HG03439 (cell line): ENCODE measurements around the gene ZBTB39.
"Not testable (repeated sequence)": the region's sequence is repeated elsewhere in the genome, so short reads cannot be mapped to it uniquely, and the experiment has no call there.

Experiments
- ATAC-seq: cut with Tn5 transposase; IDR thresholded peaks from one replicate; pipeline ENCODE4 v1.9.1; 2021; ENCODE audit warnings: mild to moderate bottlenecking, moderate library complexity; ENCODE audit not compliant: unreplicated experiment

The ZBTB39 gene

DNA sequence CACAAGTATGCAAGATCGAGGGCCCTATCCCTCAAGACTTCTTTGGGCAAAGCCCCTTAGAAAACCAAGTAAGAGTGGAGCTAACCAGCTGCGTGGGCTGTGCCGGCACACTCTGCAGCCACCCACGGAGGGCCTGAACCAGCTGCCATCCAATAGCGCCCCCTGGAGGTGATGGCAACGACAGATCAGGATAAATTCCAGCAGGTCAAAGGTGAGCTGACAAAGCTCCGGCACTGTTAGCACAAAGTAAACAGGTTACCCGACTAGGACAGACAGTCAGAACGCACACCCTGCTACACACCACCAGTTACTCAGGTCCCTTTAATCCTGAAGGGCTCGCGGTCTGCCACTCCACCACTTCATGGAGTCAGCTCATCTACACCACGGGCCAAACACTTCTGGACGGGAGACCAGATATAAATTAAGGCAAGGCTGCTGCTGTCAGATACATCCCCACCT is 4.9 kb downstream of the ZBTB39 start:
- no peak for ATAC-seq

- no peak for ATAC-seq
Measured at GRCh38 chr12:57000393-57000792, 6.0 kb downstream of the ZBTB39 start.

- no peak for ATAC-seq
Measured at GRCh38 chr12:56999456-56999855, 6.9 kb downstream of the ZBTB39 start.

- peak; percentile 57 for ATAC-seq
Measured at GRCh38 chr12:56998981-56999380, 7.4 kb downstream of the ZBTB39 start.

DNA sequence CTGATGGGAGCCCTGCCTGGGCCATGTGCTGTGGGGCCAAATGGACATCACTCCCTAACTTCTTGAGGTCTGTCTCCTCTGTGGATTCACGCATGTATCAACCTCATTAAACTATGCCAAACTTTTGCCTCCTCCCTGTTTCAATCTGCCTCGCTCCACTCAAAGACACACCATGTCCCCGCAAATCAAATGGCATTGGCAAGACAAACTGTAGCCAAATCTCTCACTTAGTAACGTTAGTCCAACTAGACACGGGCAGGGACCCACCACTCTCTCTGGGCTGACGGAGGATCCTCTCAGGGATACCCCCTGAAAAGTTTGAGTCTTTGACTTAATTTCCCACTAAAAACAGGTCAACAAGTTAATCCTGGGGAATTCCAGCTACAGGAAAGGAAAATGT is 8.0 kb downstream of the ZBTB39 start:
- no peak for ATAC-seq

GRCh38 chr12:56996793-56997545 is 9.4 kb downstream of the ZBTB39 start:
- ATAC-seq = no peak

- no peak for ATAC-seq
Measured at GRCh38 chr12:56995930-56996496, 10.3 kb downstream of the ZBTB39 start.

- ATAC-seq = no peak
Measured at GRCh38 chr12:56995201-56995929, 11.0 kb downstream of the ZBTB39 start.

DNA sequence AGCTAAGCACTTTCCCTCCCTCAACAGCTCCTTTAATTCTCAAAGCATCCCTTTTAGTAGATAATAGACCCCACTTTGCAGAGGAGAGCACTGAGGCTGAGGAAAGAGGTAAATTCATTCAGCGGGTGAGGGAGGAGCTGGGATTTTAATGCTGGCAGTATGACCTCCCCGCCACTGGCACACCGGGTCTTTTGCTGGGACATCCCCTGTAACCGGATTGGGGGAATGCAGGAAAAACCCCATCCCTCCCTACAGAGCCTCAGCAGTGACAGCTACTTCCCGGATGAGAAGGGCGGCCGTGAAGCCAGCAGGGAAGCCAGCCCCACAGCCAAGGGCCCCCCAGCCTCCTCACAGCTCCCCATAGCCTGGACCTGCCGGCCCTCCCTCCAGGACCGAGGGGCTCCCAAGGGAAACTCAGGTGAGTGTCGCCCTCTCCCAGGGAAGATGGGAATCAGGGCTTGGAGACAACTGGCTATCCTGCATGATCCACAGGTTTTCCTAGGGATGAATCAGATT is 12.1 kb downstream of the ZBTB39 start:
- ATAC-seq = no peak

DNA sequence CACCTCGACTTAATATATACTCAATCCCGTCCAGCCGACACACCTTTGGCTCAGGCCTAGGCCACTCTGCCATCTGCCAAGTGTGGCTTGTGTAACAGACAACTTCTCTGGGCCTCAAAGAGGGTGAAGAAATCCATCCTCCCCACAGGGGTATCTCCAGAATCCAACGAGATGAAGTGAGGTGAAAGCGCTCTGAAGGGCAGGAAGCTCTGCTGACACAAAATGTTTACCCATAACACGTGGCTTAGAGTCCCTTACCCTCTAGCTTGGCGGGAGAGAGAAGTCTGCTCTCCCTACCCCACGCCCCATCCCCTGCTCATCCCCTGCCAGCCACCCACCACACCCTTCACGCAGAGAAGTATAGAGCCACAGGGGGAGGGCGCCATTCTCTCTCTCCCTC is 13.0 kb downstream of the ZBTB39 start:
- no peak for ATAC-seq

- no peak for ATAC-seq
Measured at GRCh38 chr12:56991319-56992246, 14.8 kb downstream of the ZBTB39 start.

DNA sequence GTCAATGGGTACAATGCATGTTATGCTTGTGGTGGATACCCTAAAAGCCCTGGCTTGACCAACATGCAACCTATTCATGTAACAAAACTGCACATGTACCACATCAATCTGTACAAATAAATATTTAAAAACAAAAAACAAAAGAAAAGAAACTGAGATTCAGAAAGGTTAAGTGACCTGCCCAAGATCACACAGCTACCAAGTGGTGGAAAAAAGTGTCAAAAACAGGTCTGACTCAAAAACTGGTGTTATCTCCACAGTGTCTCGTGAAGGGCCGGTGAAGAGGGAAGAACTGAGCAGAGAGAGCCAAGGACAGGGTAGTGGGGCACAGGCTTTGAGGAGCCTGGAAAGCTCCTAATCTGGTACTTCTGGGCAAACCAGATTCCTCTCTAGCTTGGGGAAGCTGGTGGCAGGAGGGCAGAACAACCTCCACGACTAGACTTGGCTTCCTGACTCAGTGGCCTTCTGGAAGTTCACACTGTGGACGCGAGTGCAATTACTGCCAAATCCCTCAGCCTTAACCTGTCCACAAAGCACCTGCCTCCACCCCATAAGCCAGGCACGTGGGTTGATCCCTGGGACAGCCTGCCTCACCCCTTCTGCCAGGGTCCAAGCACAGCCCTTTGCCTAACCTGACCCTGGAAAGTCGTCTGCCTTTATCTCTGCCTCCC is 15.6 kb downstream of the ZBTB39 start:
- ATAC-seq = no peak

DNA sequence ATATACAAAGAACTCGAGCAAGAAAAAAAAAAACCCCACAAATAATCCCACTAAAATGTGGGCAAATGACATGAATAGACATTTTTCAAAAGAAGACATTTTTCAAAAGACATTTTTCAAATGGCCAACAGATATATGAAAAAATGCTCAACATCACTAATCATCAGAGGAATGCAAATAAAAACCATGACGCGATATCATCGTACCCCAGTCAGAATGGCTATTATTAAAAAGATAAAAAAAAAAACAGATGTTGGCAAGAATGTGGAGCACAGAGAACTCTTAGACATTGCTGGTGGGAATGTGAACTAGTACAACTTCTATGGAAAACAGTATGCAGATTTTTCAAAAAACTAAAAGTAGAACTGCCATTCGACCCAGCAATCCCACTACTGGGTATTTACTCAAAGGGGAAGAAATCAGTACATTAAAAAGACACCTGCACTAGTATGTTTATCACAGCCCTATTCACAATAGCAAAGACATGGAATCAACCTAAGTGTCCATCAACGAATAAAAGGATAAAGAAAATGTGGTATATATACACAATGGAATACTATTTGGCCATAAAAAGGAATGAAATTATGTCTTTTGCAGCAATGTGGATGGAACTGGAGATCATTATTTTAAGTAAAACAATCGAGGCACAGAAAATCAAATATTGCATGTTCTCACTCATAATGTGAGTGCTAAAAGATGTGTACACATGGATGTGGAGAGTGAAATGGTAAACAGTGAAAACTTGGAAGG is 16.3 kb downstream of the ZBTB39 start:
- ATAC-seq = no peak

- ATAC-seq = no peak
Measured at GRCh38 chr12:56988207-56988739, 18.1 kb downstream of the ZBTB39 start.

- ATAC-seq = no peak
Measured at GRCh38 chr12:56987551-56988053, 18.7 kb downstream of the ZBTB39 start.

GRCh38 chr12:56987011-56987410 is 19.3 kb downstream of the ZBTB39 start:
- no peak for ATAC-seq

- not testable (repeated sequence) for ATAC-seq
Measured at GRCh38 chr12:56985714-56986113, 20.6 kb downstream of the ZBTB39 start.

- ATAC-seq = no peak
Measured at GRCh38 chr12:56983386-56983785, 23.0 kb downstream of the ZBTB39 start.
